ENCODE results near the gene ANXA6.

DNA sequence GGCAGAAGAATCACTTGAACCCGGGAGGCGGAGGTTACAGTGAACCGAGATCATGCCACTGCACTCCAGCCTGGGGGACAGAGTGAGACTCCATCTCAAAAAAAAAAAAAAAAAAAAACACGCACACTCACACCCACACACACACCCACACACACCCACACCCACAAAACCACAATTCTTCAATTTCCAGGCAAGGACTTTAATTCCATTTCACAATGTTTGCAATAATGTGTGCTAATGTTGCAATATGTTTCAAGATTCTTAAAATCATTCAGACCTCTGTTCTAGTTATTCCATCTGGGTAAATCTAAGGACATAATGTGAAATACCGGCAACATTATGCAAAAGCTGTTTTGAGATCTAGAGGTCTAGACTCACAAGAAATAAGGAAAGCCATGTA, 38.0 kb upstream of the ANXA6 start:
- TF ChIP-seq, protein P1, sequence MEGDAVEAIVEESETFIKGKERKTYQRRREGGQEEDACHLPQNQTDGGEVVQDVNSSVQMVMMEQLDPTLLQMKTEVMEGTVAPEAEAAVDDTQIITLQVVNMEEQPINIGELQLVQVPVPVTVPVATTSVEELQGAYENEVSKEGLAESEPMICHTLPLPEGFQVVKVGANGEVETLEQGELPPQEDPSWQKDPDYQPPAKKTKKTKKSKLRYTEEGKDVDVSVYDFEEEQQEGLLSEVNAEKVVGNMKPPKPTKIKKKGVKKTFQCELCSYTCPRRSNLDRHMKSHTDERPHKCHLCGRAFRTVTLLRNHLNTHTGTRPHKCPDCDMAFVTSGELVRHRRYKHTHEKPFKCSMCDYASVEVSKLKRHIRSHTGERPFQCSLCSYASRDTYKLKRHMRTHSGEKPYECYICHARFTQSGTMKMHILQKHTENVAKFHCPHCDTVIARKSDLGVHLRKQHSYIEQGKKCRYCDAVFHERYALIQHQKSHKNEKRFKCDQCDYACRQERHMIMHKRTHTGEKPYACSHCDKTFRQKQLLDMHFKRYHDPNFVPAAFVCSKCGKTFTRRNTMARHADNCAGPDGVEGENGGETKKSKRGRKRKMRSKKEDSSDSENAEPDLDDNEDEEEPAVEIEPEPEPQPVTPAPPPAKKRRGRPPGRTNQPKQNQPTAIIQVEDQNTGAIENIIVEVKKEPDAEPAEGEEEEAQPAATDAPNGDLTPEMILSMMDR (conservative IDR thresholded peaks at IDR 0.05; ENCODE audit: low read depth, low read length): no peak
- TF ChIP-seq RFX5 (IDR thresholded peaks at IDR 0.05; ENCODE audit: low read depth, low read length): no peak

Data from IMR-90 (cell line).